HG03575 (cell line): ENCODE data around the gene APOO.

ENCODE experiments used
- ATAC-seq: cut with Tn5 transposase; IDR thresholded peaks from one replicate; pipeline ENCODE4 v1.9.1; 2021; ENCODE audit not compliant: unreplicated experiment, insufficient number of reproducible peaks, low FRiP score; ENCODE audit errors: extremely low read depth

Gene APOO

GRCh38 chrX:23797371-23798128 lies 110.2 kb downstream of the APOO start:
- ATAC-seq, result no peak

- ATAC-seq, result no peak
Measured at GRCh38 chrX:23795221-23795620, 112.5 kb downstream of the APOO start.

GRCh38 chrX:23792861-23793553 lies 114.7 kb downstream of the APOO start:
- ATAC-seq, result no peak

DNA sequence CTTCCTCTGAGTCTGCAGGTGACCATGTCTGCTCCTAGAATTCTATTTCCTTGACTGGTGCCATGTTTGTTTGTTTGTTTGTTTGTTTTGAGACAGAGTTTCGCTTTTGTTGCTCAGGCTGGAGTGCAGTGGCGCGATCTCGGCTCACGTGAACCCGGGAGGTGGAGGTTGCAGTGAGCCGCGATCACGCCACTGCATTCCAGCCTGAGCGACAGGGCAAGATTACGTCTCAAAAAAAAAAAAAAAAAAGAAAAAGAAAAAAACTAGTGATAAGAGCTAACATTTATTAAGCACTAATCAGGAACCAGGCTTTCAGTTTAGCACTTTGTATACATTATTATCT lies 117.6 kb downstream of the APOO start:
- no peak for ATAC-seq

- ATAC-seq, result no peak
Measured at GRCh38 chrX:23789386-23790154, 118.2 kb downstream of the APOO start.

- no peak for ATAC-seq
Measured at GRCh38 chrX:23788946-23789345, 118.8 kb downstream of the APOO start.

- ATAC-seq, result no peak
Measured at GRCh38 chrX:23788521-23788920, 119.2 kb downstream of the APOO start.

DNA sequence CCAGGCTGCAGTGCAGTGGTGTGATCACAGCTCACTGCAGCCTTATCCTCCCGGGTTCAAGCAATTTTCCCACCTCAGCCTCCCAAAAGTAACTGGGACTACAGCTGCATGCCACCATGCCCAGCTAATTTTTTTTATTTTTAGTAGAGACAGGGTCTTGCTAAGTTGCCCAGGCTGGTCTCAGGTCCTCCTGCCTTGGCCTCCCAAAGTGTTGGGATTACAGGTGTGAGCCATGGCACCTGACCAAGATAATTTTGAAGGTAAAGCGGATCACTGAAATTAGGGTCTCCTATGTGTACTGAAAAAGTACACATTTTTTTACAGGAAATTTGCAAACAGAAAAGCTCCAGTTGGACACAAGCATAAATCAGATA lies 120.0 kb downstream of the APOO start:
- no peak for ATAC-seq

DNA sequence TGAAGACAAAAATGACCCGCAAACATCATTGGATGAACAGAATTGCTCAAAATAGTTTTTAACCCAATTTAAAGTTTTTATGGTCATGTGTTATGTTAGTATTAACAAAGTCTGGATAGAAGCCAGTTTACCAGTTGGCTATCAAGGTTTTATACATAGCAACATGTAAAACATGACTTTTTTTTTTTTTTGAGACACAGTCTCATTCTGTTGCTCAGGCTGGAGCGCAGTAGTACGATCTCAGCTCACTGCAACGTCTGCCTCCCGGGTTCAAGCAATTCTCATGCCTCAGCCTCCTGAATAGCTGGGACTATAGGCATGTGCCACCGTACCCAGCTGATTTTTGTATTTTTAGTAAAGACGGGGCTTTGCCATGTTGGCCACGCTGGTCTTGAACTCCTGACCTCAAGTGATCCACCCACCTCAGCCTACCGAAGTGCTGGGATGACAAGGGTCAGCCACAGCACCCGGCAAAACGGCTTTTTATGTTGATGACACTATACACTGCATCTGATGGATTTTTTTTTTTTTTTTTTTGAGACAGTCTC lies 121.4 kb downstream of the APOO start:
- no peak for ATAC-seq

GRCh38 chrX:23785580-23785979 lies 122.2 kb downstream of the APOO start:
- no peak for ATAC-seq

- ATAC-seq, result no peak
Measured at GRCh38 chrX:23784470-23785331, 123.0 kb downstream of the APOO start.

DNA sequence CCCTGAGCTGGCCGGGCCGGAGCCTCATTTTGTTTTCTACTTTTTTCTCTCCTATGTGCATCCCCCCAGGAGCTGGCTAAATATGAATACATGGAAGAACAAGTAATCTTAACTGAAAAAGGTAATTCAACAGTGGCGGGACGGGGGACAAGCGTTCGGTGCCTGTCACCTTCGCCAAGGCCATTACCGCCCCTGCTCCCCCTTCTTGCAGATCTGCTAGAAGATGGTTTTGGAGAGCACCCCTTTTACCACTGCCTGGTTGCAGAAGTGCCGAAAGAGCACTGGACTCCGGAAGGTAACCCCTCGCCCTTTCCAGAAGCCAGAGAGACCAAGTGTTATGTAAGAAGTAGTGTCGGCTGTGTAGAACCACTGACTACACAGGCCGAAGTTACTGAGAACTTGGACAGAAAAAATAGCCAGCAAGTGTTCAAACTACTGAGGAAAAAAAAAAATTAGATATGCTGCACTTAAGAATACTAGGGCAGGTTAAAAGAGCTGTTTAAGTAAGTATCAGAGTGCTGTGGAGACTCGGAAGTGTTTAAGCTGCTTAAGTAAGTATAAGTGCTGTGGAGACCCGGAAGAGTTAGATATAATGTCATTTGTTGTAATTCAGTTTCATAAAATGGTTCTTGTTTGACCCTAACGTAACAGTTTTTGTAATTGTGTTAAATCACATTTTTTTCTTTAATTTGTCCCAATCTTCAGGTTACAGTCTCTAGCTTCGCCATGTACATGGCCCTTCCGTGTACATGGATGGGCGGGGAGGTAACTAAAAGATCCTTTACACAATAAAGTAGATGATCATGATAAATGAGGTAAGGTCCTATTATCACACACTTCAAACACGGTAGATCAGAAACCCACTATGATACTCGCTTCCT lies 123.9 kb downstream of the APOO start:
- ATAC-seq, result no peak
